Tibial artery (tissue), 4 donors: ENCODE measurements around the gene FES.
A peak's percentile ranks its signal among the peaks of the same experiment; 100 is the strongest.

Experiments used
- DNase-seq, 2 donors: peaks; one replicate each; pipeline ENCODE4 v3.0.0-alpha.2; 2019
- H3K27ac ChIP-seq, 2 donors: fragments of 200-600 bp; sonication (generic) in 1 of 2; 1 replicate in 1 of 2; 2 replicates in 1 of 2; pipeline ENCODE4 v1.5.1; 2018 to 2019; ENCODE audit warnings: mild to moderate bottlenecking in 1 of 2
- H3K27me3 ChIP-seq, 2 donors: fragments of 200-600 bp; sonication (generic) in 1 of 2; one replicate each; pipeline versions ENCODE4 v1.5.1 to v1.6.0; 2016 to 2019
- H3K36me3 ChIP-seq, 3 donors: fragments of 200-600 bp; sonication (generic) in 2 of 3; one replicate each; pipeline ENCODE4 v1.5.1; 2016 to 2019; ENCODE audit warnings: mild to moderate bottlenecking in 2 of 3
- H3K4me1 ChIP-seq, 4 donors: fragments of 200-600 bp; sonication (generic) in 2 of 4; 1 replicate in 3 of 4; 2 replicates in 1 of 4; pipeline ENCODE4 v1.5.1; 2016 to 2019
- H3K4me3 ChIP-seq, 2 donors: fragments of 200-600 bp; sonication (generic) in 1 of 2; 1 replicate in 1 of 2; 2 replicates in 1 of 2; pipeline ENCODE4 v1.5.1; 2018 to 2019; ENCODE audit warnings: mild to moderate bottlenecking in 2 of 2
- H3K9me3 ChIP-seq, 3 donors: fragments of 200-600 bp; sonication (generic) in 1 of 3; one replicate each; pipeline ENCODE4 v1.5.1; 2016 to 2019
- CTCF ChIP-seq, 2 experiments: fragments of 200-600 bp in 1 of 2; fragments of 450-650 bp in 1 of 2; IDR thresholded peaks; one replicate each; pipeline ENCODE4 v1.5.1; 2017 to 2019; ENCODE audit warnings: antibody characterized with exemption in 2 of 2, mild to moderate bottlenecking in 1 of 2, moderate library complexity in 1 of 2
- intact Hi-C: fragments of 100-400 bp; cut with DNase I; formaldehyde crosslinking; loops from one replicate; pipeline ENCODE4 v1.15.0; 2023; ENCODE audit warnings: low total_unique reads

FES gene

DNA sequence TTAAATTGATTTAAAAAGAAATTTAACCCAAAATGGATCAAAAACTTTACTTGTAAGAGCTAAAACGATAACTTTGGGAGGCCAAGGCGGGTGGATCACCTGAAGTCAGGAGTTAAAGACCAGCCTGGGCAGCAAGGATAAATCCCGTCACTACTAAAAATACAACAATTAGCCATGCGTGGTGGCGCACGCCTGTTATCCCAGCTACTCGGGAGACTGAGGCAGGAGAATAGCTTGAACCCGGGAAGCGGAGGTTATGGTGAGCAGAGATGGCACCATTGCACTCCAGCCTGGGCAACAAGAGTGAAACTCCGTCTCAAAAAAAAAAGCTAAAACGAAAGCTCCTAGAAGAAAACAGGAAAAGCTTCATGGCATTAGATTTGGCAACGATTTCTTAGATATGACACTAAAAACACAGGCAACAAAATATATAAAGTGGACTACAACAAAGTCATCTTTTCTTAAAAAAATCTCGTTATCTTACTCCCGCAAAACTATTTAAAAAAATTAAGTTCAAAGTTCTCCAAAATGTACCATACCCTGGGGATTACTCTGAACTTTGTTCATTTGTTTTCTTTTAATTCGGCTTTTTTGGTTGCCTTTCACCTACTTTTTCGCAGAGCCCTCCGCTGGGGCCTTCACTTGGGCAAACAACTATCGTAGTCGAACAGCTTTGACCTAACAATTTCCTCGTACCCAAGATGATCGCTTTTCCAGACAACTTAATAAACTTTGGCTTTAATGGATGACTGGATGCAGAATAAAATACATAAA, 45.1 kb downstream of the FES start:
- H3K27me3 ChIP-seq: no peaks in the 10 kb centered on the region
- H3K4me1 ChIP-seq: peaks cover 0 to 37% (median 22%) of the 10 kb centered on the region in 4 donors
- H3K9me3 ChIP-seq: no peaks in the 10 kb centered on the region
- TF ChIP-seq CTCF (IDR thresholded peaks at IDR 0.05): no peak
- no peaks in the 10 kb centered on the region for H3K36me3 ChIP-seq
- intact Hi-C loops: loop anchor here (2.0 to 10.0 kb wide), 3 partner anchors 27 to 335 kb away; partner anchors contain the start of gene MAN2A2
- peak overlapping the region; percentile 68 to 77 for H3K4me3 ChIP-seq
- peak overlapping the region; percentile 95 to 96 for H3K27ac ChIP-seq
- DNase-seq: no peak

GRCh38 chr15:90930861-90931574, 46.7 kb downstream of the FES start:
- H3K27me3 ChIP-seq: no peaks in the 10 kb centered on the region
- intact Hi-C loops: loop anchor here (2.0 to 10.0 kb wide), 3 partner anchors 28 to 334 kb away; partner anchors contain the start of gene MAN2A2
- H3K9me3 ChIP-seq: no peaks in the 10 kb centered on the region
- TF ChIP-seq CTCF (IDR thresholded peaks at IDR 0.05): no peak
- peaks cover 0 to 45% (median 33%) of the 10 kb centered on the region in 4 donors for H3K4me1 ChIP-seq
- no peak for DNase-seq
- no peaks in the 10 kb centered on the region for H3K36me3 ChIP-seq
- peak overlapping the region; percentile 95 to 96 for H3K27ac ChIP-seq
- H3K4me3 ChIP-seq: peak overlapping the region; percentile 68 to 77

GRCh38 chr15:90931575-90931827, 47.2 kb downstream of the FES start:
- H3K9me3 ChIP-seq: no peaks in the 10 kb centered on the region
- peaks cover 0 to 50% (median 37%) of the 10 kb centered on the region in 4 donors for H3K4me1 ChIP-seq
- intact Hi-C loops: loop anchor here (2.0 to 10.0 kb wide), 3 partner anchors 29 to 333 kb away; partner anchors contain the start of gene MAN2A2
- no peak for DNase-seq
- no peaks in the 10 kb centered on the region for H3K27me3 ChIP-seq
- H3K27ac ChIP-seq: peak overlapping the region; percentile 87 to 96
- peak overlapping the region; percentile 69 to 81 for H3K4me3 ChIP-seq
- TF ChIP-seq CTCF (IDR thresholded peaks at IDR 0.05): peak in 1 of 2 experiments; percentile 33
- H3K36me3 ChIP-seq: peaks cover 0 to 4% (median 0%) of the 10 kb centered on the region in 3 donors

GRCh38 chr15:90931828-90932659, 47.7 kb downstream of the FES start, which contains the start of gene HDDC3:
Gene HDDC3 (minus strand): TSS chr15:90932549. CDS start chr15:90932540, 9 bp downstream.
- Histone ChIP-seq H3K4me3 (peak within 1 kb of the TSS; percentile 69 to 81), H3K36me3 (peaks cover 0 to 9% (median 0%) of the 10 kb centered on the region in 3 donors), H3K27me3 (no peaks in the 10 kb centered on the region), H3K4me1 (peaks cover 0 to 56% (median 40%) of the 10 kb centered on the region in 4 donors), H3K27ac (peak within 1 kb of the TSS; percentile 87 to 96), H3K9me3 (no peaks in the 10 kb centered on the region)
- peak; percentile 82 to 94 for DNase-seq
- peak; percentile 91 to 97 for TF ChIP-seq CTCF (IDR thresholded peaks at IDR 0.05)
- intact Hi-C loops: loop anchor here (2.0 to 10.0 kb wide), 3 partner anchors 29 to 333 kb away; partner anchors contain the start of gene MAN2A2

DNA sequence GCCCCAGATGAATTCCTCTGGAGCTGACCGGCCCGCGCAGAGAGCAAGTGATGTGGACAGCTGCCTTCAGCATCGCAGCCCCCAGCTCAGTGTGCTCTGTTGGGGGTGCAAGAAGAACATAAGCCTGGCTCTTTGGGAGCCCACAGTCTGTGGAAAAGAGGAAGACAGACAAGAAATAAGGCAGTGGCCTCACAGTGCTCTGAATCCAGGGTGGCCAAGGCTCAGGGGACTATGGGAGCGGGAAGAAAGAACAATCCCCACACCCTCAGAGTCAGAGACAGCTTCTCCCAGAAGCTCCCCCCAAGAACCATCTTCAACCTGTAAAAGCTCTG, 48.3 kb downstream of the FES start:
- H3K27me3 ChIP-seq: no peaks in the 10 kb centered on the region
- H3K27ac ChIP-seq: peak overlapping the region; percentile 87 to 96
- H3K4me3 ChIP-seq: peak overlapping the region; percentile 69 to 81
- peaks cover 0 to 15% (median 0%) of the 10 kb centered on the region in 3 donors for H3K36me3 ChIP-seq
- DNase-seq: no peak
- intact Hi-C loops: loop anchor here (5.0 to 10.0 kb wide), 2 partner anchors 60 to 332 kb away; no protein-coding TSS in a partner anchor
- TF ChIP-seq CTCF (IDR thresholded peaks at IDR 0.05): no peak
- H3K9me3 ChIP-seq: no peaks in the 10 kb centered on the region
- peaks cover 0 to 57% (median 41%) of the 10 kb centered on the region in 4 donors for H3K4me1 ChIP-seq
